Motor neuron (in vitro differentiated cells): ENCODE measurements around the gene CMTR1. TPM values are rescaled to one million over a fixed set of nuclear protein-coding genes. Genes with fewer than 3 reads are reported as not detected.

Experiments
- ATAC-seq, 8 experiments: fragments of 200-7000 bp; cut with Tn5 transposase; replicated peaks in 6 of 8; 2 replicates each; pipeline ENCODE4 v1.8.0; 2021; ENCODE audit warnings: mild to moderate bottlenecking in 8 of 8, moderate library complexity in 8 of 8
- H3K27ac ChIP-seq, 2 donors: fragments of 250-450 bp; sonication (Bioruptor Pico); 2 replicates each; pipeline ENCODE4 v1.9.0; 2021; ENCODE audit warnings: antibody characterized with exemption in 2 of 2, mild to moderate bottlenecking in 2 of 2, moderate library complexity in 1 of 2
- H3K4me1 ChIP-seq, 2 donors: fragments of 250-450 bp; sonication (Bioruptor Pico); replicated peaks in 1 of 2; 2 replicates each; pipeline ENCODE4 v1.6.1; 2021; ENCODE audit warnings: antibody characterized with exemption in 2 of 2, mild to moderate bottlenecking in 2 of 2, moderate library complexity in 1 of 2
- H3K4me3 ChIP-seq, 5 donors: fragments of 250-450 bp; sonication (Bioruptor Pico); 2 replicates each; pipeline ENCODE4 v1.9.0; 2021; ENCODE audit warnings: antibody characterized with exemption in 5 of 5, mild to moderate bottlenecking in 5 of 5, moderate library complexity in 4 of 5
- WGBS, 10 experiments: fragments of 450-650 bp; shearing (Covaris generic); methylation state at CpG; one replicate each; pipeline ENCODE4 v1.0.0; 2022; 5-methylcytosine and 5-hydroxymethylcytosine counted together
- in situ Hi-C, 9 experiments: fragments of 400-800 bp; cut with MboI; loops; one replicate each; pipeline ENCODE4 v1.15.0; 2021; ENCODE audit warnings: low sequenced_read_pairs in 9 of 9, low pct_unique_long_range_greater_than_20kb in 2 of 9; ENCODE audit not compliant: unreplicated experiment in 9 of 9
- total RNA-seq, 8 experiments: library from RNA; unstranded; fragments of 300-600 nt; gene quantifications; 2 replicates each; pipeline versions ENCODE4 v1.2.3 to v1.2.4, GENCODE V29; 2022

The CMTR1 gene
- total RNA-seq, 8 experiments from 2014 or later = 24.8 to 43.3 (median 32.9) TPM

GRCh38 chr6:37502703-37503291 is 69.8 kb downstream of the CMTR1 start:
- Histone ChIP-seq H3K4me3 (no peak overlapping the region), H3K27ac (no peak overlapping the region), H3K4me1 (peaks cover 3 to 13% of the 10 kb centered on the region in 2 donors)
- no peak for ATAC-seq
- in situ Hi-C loops = no loop called here
- 20 to 73% (median 43%) methylated on average over 1 to 7 of the region's 7 CpGs for WGBS, 10 experiments

DNA sequence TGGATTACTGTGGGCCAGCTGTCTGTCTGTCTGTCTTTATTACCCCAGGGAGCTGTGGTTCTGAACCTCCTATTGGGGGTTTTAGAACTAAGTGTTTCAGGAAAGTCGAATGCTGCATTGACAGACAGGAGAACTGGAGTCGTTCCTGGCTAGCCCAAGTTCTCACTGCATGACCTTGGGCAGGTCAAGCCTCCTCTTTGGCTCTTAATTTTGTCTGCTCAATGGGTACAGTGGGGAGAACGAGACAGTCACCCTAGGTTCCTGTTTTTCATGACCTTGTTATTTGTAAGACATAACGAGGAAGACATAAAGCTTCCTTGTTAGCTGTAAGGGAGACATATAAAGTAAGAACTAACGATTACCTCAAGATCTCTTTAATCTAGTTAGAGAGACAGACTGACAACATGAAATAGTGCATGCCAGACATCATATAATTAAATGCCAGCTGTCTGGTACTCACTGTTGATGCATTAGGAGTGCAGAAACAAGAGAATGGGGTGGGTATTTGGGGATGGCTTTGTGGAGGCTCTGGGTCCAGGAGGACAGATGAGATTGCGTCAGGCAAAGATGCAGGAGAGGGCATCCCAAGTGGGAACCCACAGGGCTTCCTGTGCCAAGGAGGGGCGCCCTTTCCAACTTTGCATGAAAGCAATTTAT is 70.4 kb downstream of the CMTR1 start:
- Histone ChIP-seq H3K4me3 (no peak overlapping the region), H3K4me1 (peaks cover 6 to 17% of the 10 kb centered on the region in 2 donors), H3K27ac (no peak overlapping the region)
- WGBS, 10 experiments = 17 to 87% (median 71%) methylated on average over 1 to 7 of the region's 7 CpGs; no CpG with 5 or more reads in 1 of the 10 experiments
- no peak for ATAC-seq
- in situ Hi-C loops = no loop called here

GRCh38 chr6:37504024-37504423 is 71.0 kb downstream of the CMTR1 start:
- in situ Hi-C loops = no loop called here
- Histone ChIP-seq H3K4me3 (no peak overlapping the region), H3K4me1 (peaks cover 4 to 11% of the 10 kb centered on the region in 2 donors), H3K27ac (no peak overlapping the region)
- ATAC-seq = no peak
- 56 to 100% (median 96%) methylated on average over 1 to 2 of the region's 2 CpGs; no CpG with 5 or more reads in 3 of the 10 experiments for WGBS, 10 experiments

- Histone ChIP-seq H3K4me1 (peaks cover 4 to 12% of the 10 kb centered on the region in 2 donors), H3K27ac (peak overlapping the region in 1 of 2 donors; percentile 7), H3K4me3 (no peak overlapping the region)
- in situ Hi-C loops = no loop called here
- 48 to 100% (median 67%) methylated on average over 1 to 4 of the region's 4 CpGs; no CpG with 5 or more reads in 3 of the 10 experiments for WGBS, 10 experiments
- no peak for ATAC-seq
Measured at GRCh38 chr6:37506479-37506878, 73.5 kb downstream of the CMTR1 start.

GRCh38 chr6:37507077-37507476 is 74.1 kb downstream of the CMTR1 start:
- peak overlapping the region in 1 of 2 donors; percentile 7 for H3K27ac ChIP-seq
- H3K4me3 ChIP-seq = no peak overlapping the region
- in situ Hi-C loops = no loop called here
- peak in 5 of 8 experiments; percentile 49 to 66 (median 54) for ATAC-seq
- peaks cover 10 to 18% of the 10 kb centered on the region in 2 donors for H3K4me1 ChIP-seq
- 0 to 100% (median 79%) methylated on average over 1 to 4 of the region's 5 CpGs; no CpG with 5 or more reads in 1 of the 10 experiments for WGBS, 10 experiments

GRCh38 chr6:37507690-37508421 is 74.8 kb downstream of the CMTR1 start:
- no peak for ATAC-seq
- no peak overlapping the region for H3K27ac ChIP-seq
- in situ Hi-C loops = no loop called here
- peaks cover 18 to 26% of the 10 kb centered on the region in 2 donors for H3K4me1 ChIP-seq
- WGBS, 10 experiments = 33 to 100% (median 75%) methylated on average over 1 of the region's 4 CpGs; no CpG with 5 or more reads in 4 of the 10 experiments
- no peak overlapping the region for H3K4me3 ChIP-seq

GRCh38 chr6:37511201-37511600 is 78.2 kb downstream of the CMTR1 start:
- in situ Hi-C loops = no loop called here
- 58 to 100% (median 92%) methylated on average over 1 to 4 of the region's 5 CpGs; no CpG with 5 or more reads in 3 of the 10 experiments for WGBS, 10 experiments
- Histone ChIP-seq H3K27ac (no peak overlapping the region), H3K4me1 (peaks cover 52 to 60% of the 10 kb centered on the region in 2 donors), H3K4me3 (no peak overlapping the region)
- no peak for ATAC-seq

DNA sequence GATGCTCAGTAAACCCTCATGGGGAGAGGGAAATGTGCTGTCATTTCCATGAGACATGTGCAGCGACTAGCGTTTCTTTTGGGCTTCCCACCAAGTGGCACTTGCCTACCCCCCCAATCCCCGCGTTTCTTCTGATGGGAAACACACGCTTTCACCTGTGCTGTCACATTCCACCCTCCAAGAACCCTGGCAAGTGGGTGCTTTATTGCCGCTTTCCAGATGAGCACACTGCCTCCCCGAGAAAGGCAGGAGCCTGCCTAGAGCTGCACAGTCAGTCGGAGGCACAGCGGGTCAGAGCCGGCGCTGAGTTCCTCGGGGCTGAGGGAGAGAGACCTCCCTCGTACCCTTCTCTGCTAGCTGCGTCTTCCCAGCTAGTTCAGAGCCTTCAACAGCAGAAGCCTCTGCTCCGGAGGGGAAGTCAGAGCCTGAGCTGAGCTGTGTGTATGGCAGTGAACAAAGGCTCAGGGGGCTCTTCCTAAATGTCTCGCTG is 78.9 kb downstream of the CMTR1 start:
- ATAC-seq = peak in 4 of 8 experiments; percentile 6 to 21 (median 14)
- peaks cover 59 to 67% of the 10 kb centered on the region in 2 donors for H3K4me1 ChIP-seq
- in situ Hi-C loops = no loop called here
- no peak overlapping the region for H3K4me3 ChIP-seq
- peak overlapping the region; percentile 30 to 48 for H3K27ac ChIP-seq
- WGBS, 10 experiments = 3 to 69% (median 26%) methylated on average over 1 to 8 of the region's 16 CpGs; no CpG with 5 or more reads in 4 of the 10 experiments

DNA sequence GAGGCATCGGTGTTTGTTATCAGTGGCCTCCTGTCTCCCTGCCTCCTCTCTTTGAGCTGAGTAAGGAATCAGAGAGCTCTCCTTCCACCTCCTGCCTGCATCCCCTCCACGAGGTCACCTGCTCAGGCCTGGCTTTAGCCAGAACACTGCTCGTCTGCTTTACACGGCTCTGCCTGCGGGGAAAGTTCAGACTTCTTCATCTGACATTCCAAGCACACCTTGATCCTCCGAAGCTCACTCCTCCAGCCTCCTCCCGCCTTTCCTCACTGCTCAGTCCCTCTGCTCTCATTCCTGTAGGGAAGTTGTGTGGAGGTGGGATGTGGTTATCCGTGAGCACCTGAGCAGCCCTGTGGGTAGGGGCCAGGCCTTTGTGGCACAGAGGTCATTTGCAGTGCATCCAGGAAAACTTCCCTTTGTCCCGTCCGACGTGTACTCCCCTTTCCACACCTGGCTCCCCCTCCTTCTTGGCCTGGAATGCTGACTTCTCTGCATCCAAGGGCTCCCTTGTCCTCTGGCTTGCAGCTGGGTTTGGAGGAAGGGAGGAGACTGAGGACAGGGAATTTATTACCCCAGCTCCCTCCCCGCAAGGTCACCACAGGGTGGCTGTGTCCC is 79.5 kb downstream of the CMTR1 start:
- peak overlapping the region; percentile 34 to 48 for H3K27ac ChIP-seq
- WGBS, 10 experiments = 20 to 88% (median 54%) methylated on average over 1 to 5 of the region's 12 CpGs; no CpG with 5 or more reads in 4 of the 10 experiments
- H3K4me1 ChIP-seq = peaks cover 65 to 71% of the 10 kb centered on the region in 2 donors
- in situ Hi-C loops = no loop called here
- ATAC-seq = peak in 4 of 8 experiments; percentile 15 to 24 (median 18)
- H3K4me3 ChIP-seq = no peak overlapping the region

DNA sequence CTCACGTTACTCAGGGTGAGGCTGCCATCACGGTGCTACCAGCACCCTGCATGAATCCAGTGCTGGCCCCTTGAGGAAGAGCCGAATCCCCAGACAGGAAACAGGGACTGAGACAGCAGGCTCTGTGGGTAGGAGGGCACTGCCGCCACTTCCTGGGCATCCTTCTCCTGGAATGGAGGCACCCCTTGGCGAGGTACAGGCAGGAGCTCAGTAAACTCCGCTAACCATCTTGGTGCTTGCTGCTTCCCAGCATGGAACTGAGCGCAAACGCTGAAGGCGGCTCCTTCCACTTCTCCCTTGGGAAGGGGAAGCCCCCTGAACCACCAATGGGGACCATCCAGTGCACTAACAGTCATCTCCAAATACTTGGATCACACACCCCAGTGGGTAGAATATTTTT is 80.1 kb downstream of the CMTR1 start:
- peaks cover 71 to 73% of the 10 kb centered on the region in 2 donors for H3K4me1 ChIP-seq
- no peak overlapping the region for H3K4me3 ChIP-seq
- WGBS, 10 experiments = 4 to 65% (median 42%) methylated on average over 2 to 6 of the region's 9 CpGs; no CpG with 5 or more reads in 6 of the 10 experiments
- in situ Hi-C loops = no loop called here
- peak overlapping the region; percentile 34 to 48 for H3K27ac ChIP-seq
- ATAC-seq = no peak

- peaks cover 69 to 71% of the 10 kb centered on the region in 2 donors for H3K4me1 ChIP-seq
- no peak for ATAC-seq
- in situ Hi-C loops = no loop called here
- WGBS, 10 experiments = 10 to 60% (median 29%) methylated on average over 1 to 5 of the region's 10 CpGs; no CpG with 5 or more reads in 3 of the 10 experiments
- H3K4me3 ChIP-seq = no peak overlapping the region
- no peak overlapping the region for H3K27ac ChIP-seq
Measured at GRCh38 chr6:37513576-37513975, 80.6 kb downstream of the CMTR1 start.

GRCh38 chr6:37514321-37514771 is 81.3 kb downstream of the CMTR1 start:
- H3K4me1 ChIP-seq = peaks cover 69 to 71% of the 10 kb centered on the region in 2 donors
- peak overlapping the region in 1 of 2 donors; percentile 6 for H3K27ac ChIP-seq
- no peak overlapping the region for H3K4me3 ChIP-seq
- WGBS, 10 experiments = 9 to 60% (median 24%) methylated on average over 1 to 5 of the region's 5 CpGs; no CpG with 5 or more reads in 1 of the 10 experiments
- in situ Hi-C loops = no loop called here
- ATAC-seq = peak; percentile 1 to 95 (median 66)
